NCI-H146 treated with DMSO at 0.1 percent for 48 hours (cell line): Measurements from ENCODE around the gene PCDHA8.
"Not testable (repeated sequence)": the region's sequence is repeated elsewhere in the genome, so short reads cannot be mapped to it uniquely, and the experiment has no call there.

Experiments used
- DNase-seq: peaks from one replicate; lab custom pipeline; 2025; ENCODE audit not compliant: unreplicated experiment; lab: John Stamatoyannopoulos, UW

The PCDHA8 gene

DNA sequence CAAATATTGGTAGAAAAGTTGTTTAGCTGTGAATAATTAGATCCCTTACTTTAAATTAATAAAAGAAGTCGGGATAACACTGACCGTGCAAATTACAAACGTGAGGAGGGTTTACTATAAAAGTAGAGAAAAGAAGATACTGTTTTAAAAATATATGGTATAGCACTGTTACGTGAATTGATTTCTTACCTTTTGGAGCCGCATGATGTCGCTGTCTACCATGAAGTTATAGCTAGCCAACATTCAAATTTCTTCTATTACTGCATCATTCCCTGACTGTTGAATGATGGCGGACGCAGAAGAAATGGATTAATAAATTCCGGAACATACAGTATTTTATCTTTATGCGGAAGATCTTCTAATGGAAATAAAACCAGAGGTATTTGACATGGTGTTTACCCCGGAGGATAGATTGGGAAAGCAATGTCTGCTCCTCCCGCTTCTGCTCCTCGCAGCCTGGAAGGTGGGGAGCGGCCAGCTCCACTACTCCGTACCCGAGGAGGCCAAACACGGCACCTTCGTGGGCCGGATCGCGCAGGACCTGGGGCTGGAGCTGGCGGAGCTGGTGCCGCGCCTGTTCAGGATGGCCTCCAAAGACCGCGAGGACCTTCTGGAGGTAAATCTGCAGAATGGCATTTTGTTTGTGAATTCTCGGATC, 13.2 kb upstream of the PCDHA8 start, which contains the start of gene PCDHA6:
TSS of gene PCDHA6 (plus strand) at position 257 of the 658 bp plus-strand sequence. CDS start at position 389, 132 bp downstream.
- DNase-seq, result no peak

DNA sequence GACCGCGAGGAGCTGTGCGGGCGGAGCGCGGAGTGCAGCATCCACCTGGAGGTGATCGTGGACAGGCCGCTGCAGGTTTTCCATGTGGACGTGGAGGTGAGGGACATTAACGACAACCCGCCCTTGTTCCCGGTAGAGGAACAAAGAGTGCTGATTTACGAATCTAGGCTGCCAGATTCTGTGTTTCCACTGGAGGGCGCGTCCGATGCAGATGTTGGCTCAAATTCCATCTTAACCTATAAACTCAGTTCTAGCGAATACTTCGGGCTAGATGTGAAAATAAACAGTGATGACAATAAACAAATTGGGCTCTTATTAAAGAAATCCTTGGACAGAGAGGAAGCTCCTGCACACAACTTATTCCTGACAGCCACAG, 12.6 kb upstream of the PCDHA8 start:
- DNase-seq, result no peak

DNA sequence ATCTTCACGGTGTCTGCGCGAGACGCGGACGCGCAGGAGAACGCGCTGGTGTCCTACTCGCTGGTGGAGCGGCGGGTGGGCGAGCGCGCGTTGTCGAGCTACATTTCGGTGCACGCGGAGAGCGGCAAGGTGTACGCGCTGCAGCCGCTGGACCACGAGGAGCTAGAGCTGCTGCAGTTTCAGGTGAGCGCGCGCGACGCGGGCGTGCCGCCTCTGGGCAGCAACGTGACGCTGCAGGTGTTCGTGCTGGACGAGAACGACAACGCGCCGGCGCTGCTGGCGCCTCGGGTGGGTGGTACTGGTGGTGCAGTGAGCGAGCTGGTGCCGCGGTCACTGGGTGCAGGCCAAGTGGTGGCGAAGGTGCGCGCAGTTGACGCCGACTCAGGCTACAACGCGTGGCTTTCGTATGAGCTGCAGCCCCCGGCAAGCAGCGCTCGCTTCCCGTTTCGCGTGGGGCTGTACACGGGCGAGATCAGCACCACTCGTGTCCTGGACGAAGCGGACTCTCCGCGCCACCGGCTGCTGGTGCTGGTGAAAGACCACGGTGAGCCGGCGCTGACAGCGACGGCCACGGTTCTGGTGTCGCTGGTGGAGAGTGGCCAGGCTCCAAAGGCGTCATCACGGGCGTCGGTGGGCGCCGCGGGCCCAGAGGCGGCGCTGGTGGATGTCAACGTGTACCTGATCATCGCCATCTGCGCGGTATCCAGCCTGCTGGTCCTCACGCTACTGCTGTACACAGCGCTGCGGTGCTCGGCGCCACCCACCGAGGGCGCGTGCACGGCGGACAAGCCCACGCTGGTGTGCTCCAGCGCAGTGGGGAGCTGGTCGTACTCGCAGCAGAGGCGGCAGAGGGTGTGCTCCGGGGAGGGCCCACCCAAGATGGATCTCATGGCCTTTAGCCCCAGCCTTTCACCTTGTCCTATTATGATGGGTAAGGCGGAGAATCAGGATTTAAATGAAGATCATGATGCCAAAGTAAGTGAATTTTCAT, 11.2 kb upstream of the PCDHA8 start:
- DNase-seq, result not testable (repeated sequence)

DNA sequence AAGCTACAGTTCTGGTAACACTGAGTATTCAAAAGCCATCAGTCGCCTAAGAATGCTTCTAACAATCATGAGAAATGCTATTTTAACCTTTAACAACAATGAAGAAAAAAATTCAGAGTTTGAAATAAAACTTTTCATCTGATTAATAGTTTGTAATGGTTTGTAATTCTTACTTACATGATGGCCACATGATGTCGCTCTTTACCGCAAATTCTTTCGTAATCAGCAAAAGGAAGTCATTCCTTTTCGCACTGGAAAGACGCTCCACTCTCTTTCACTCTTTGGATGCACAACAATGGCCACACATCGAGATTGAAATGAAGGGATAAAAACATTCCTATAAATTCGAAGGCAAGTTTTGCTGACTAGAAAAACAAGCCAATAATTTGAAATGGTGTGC, 7.0 kb upstream of the PCDHA8 start, which contains the start of gene PCDHA7:
TSS of gene PCDHA7 (plus strand) at position 277 of the 400 bp plus-strand sequence. CDS start at position 392, 115 bp downstream.
- no peak for DNase-seq

DNA sequence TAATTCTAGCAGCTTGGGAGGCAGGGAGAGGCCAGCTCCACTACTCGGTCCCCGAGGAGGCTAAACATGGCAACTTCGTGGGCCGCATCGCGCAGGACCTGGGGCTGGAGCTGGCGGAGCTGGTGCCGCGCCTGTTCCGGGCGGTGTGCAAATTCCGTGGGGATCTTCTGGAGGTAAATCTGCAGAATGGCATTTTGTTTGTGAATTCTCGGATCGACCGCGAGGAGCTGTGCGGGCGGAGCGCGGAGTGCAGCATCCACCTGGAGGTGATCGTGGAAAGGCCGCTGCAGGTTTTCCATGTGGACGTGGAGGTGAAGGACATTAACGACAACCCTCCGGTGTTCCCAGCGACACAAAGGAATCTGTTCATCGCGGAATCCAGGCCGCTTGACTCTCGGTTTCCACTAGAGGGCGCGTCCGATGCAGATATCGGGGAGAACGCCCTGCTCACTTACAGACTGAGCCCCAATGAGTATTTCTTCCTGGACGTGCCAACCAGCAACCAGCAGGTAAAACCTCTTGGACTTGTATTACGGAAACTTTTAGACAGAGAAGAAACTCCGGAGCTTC, 6.5 kb upstream of the PCDHA8 start:
- not testable (repeated sequence) for DNase-seq

DNA sequence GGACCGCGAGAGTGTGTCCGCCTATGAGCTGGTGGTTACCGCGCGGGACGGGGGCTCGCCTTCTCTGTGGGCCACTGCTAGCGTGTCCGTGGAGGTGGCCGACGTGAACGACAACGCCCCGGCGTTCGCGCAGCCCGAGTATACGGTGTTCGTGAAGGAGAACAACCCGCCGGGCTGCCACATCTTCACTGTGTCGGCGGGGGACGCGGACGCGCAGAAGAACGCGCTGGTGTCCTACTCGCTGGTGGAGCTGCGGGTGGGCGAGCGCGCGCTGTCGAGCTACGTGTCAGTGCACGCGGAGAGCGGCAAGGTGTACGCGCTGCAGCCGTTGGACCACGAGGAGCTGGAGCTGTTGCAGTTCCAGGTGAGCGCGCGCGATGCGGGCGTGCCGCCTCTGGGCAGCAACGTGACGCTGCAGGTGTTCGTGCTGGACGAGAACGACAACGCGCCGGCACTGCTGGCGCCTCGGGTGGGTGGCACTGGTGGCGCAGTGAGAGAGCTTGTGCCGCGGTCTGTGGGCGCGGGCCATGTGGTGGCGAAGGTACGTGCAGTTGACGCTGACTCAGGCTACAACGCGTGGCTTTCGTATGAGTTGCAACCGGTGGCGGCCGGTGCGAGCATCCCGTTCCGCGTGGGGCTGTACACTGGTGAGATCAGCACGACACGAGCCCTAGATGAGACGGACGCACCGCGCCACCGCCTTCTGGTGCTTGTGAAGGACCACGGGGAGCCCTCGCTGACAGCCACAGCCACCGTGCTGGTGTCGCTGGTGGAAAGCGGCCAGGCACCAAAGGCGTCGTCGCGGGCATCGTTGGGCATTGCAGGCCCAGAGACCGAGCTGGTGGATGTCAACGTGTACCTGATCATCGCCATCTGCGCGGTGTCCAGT, 5.1 kb upstream of the PCDHA8 start:
- DNase-seq, result no peak

DNA sequence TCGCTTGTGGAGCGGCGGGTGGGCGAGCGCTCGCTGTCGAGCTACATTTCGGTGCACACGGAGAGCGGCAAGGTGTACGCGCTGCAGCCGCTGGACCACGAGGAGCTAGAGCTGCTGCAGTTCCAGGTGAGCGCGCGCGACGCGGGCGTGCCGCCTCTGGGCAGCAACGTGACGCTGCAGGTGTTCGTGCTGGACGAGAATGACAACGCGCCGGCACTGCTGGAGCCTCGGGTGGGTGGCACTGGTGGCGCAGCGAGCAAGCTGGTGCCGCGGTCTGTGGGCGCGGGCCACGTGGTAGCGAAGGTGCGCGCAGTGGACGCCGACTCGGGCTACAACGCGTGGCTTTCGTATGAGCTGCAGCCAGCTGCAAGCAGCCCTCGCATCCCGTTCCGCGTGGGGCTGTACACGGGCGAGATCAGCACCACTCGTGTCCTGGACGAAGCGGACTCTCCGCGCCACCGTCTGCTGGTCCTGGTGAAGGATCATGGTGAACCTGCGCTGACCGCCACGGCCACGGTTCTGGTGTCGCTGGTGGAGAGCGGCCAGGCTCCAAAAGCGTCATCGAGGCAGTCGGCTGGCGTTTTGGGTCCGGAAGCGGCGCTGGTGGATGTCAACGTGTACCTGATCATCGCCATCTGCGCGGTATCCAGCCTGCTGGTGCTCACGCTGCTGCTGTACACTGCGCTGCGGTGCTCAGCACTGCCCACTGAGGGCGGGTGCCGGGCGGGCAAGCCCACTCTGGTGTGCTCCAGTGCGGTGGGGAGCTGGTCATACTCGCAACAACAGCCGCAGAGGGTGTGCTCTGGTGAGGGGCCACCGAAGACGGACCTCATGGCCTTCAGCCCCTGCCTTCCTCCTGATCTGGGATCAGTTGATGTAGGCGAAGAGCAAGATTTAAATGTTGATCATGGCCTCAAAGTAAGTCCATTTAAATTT, 2.1 kb downstream of the PCDHA8 start:
- DNase-seq, result no peak

DNA sequence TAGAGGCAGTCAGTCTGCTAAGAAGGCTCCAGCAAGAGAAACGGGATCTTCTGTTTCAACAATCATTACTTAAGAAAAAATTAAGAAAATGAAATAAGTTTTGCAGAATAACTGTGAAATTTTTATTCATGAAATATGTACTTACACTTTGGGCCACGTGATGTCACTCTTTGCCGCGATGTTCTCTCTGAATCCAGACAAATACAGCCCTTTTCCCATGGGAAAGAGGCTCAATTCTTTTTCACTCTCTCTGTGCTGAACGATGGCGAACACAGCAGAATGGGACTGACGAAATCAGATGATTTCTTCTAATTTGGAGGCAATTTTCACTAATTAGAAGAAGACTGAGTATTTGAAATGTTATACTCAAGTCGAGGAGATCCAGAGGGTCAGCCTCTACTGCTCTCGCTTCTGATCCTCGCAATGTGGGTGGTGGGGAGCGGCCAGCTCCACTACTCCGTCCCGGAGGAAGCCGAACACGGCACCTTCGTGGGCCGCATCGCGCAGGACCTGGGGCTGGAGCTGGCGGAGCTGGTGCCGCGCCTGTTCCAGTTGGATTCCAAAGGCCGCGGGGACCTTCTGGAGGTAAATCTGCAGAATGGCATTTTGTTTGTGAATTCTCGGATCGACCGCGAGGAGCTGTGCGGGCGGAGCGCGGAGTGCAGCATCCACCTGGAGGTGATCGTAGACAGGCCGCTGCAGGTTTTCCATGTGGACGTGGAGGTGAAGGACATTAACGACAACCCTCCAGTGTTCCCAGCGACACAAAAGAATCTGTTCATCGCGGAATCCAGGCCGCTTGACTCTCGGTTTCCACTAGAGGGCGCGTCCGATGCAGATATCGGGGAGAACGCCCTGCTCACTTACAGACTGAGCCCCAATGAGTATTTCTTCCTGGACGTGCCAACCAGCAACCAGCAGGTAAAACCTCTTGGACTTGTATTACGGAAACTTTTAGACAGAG, 7.4 kb downstream of the PCDHA8 start, which contains the start of gene PCDHA9:
TSS of gene PCDHA9 (plus strand) at position 244 of the 964 bp plus-strand sequence. CDS start at position 358, 114 bp downstream.
- not testable (repeated sequence) for DNase-seq

DNA sequence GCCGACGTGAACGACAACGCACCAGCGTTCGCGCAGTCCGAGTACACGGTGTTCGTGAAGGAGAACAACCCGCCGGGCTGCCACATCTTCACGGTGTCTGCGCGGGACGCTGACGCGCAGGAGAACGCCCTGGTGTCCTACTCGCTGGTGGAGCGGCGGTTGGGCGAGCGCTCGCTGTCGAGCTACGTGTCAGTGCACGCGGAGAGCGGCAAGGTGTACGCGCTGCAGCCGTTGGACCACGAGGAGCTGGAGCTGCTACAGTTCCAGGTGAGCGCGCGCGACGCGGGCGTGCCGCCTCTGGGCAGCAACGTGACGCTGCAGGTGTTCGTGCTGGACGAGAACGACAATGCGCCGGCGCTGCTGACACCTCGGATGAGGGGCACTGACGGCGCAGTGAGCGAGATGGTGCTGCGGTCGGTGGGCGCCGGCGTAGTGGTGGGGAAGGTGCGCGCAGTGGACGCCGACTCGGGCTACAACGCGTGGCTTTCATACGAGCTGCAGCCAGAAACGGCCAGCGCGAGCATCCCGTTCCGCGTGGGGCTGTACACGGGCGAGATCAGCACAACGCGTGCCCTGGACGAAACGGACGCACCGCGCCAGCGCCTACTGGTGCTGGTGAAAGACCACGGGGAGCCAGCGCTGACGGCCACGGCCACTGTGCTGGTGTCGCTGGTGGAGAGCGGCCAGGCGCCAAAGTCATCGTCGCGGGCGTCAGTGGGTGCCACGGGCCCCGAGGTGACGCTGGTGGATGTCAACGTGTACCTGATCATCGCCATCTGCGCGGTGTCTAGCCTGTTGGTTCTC, 9.0 kb downstream of the PCDHA8 start:
- not testable (repeated sequence) for DNase-seq

DNA sequence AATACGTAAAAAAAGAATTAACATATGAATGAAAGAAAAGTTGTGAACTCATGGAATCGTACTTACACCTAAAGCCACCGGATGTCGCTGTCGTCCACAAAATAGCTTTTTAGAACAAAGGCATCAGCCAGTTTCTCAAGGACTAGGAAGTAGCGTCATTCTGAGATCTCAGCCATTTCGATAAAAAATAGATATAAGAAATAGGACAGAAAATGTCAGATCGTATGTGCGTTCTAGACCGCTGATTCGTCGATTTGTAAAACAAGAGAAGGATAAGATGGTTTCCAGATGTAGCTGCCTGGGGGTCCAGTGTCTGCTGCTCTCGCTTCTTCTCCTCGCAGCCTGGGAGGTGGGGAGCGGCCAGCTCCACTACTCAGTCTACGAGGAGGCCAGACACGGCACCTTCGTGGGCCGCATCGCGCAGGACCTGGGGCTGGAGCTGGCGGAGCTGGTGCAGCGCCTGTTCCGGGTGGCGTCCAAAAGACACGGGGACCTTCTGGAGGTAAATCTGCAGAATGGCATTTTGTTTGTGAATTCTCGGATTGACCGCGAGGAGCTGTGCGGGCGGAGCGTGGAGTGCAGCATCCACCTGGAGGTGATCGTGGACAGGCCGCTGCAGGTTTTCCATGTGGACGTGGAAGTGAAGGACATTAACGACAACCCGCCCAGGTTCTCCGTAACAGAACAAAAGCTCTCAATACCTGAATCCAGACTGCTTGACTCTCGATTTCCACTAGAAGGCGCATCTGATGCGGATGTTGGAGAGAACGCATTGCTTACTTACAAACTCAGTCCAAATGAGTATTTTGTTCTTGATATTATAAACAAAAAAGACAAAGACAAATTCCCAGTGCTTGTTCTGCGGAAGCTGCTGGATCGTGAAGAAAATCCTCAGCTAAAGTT, 15.0 kb downstream of the PCDHA8 start, which contains the start of gene PCDHA10:
TSS of gene PCDHA10 (plus strand) at position 126 of the 903 bp plus-strand sequence. CDS start at position 278, 152 bp downstream.
- no peak for DNase-seq

DNA sequence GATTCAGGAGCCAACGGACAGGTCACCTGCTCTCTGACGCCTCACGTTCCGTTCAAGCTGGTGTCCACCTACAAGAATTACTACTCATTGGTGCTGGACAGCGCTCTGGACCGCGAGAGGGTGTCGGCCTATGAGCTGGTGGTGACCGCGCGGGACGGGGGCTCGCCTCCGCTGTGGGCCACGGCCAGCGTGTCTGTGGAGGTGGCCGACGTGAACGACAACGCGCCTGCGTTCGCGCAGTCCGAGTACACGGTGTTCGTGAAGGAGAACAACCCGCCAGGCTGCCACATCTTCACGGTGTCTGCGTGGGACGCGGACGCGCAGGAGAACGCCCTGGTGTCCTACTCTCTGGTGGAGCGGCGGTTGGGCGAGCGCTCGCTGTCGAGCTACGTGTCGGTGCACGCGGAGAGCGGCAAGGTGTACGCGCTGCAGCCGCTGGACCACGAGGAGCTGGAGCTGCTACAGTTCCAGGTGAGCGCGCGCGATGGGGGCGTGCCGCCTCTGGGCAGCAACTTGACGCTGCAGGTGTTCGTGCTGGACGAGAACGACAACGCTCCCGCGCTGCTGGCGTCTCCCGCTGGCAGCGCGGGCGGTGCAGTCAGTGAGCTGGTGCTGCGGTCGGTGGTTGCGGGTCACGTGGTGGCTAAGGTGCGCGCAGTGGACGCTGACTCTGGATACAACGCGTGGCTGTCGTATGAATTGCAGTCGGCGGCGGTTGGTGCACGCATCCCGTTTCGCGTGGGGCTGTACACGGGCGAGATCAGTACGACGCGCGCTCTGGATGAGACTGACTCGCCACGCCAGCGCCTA, 16.4 kb downstream of the PCDHA8 start:
- DNase-seq, result no peak

DNA sequence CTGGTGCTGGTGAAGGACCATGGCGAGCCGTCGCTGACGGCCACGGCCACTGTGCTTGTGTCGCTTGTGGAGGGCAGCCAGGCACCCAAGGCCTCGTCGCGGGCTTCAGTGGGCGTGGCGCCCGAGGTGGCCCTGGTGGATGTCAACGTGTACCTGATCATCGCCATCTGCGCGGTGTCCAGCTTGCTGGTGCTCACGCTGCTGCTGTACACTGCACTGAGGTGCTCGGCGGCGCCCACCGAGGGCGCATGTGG, 16.9 kb downstream of the PCDHA8 start:
- DNase-seq, result no peak

DNA sequence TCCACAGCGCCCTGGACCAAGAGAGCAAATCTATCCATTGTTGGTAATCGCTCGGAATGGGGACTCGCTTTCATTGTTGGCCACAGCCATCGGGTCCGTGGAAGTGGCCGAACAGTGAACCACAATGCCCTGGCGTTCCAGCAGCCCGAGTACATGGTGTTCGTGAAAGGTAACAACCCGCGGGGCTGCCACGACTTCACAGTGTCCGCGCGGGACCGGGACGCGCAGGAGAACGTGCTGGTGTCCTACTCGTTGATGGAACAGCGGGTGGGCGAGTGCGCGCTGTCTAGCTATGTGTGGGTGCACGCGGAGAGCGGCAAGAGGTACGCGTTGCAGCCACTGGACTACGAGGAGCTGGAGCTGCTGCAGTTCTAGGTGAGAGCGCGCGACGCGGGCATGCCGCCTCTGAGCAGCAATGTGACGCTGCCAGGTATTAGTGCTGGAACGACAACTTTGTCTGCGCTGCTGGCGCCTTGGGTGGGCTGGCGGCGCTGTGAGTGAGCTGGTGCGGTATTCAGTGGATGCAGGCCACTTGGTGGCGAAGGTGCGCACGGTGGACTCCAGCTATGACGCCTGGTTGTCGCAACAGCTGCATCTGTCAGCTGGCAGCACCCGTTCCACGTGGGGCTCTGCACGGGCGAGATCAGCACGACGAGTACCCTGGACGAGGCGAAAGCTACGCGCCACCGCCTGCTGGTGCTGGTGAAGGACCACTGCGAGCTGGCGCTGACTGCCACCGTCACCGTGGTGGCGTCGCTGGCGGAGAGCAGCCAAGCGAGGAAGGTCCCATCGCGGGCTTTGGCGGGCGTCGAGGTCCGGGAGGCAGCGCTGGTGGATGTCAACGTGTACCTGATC, 21.7 kb downstream of the PCDHA8 start:
- no peak for DNase-seq

DNA sequence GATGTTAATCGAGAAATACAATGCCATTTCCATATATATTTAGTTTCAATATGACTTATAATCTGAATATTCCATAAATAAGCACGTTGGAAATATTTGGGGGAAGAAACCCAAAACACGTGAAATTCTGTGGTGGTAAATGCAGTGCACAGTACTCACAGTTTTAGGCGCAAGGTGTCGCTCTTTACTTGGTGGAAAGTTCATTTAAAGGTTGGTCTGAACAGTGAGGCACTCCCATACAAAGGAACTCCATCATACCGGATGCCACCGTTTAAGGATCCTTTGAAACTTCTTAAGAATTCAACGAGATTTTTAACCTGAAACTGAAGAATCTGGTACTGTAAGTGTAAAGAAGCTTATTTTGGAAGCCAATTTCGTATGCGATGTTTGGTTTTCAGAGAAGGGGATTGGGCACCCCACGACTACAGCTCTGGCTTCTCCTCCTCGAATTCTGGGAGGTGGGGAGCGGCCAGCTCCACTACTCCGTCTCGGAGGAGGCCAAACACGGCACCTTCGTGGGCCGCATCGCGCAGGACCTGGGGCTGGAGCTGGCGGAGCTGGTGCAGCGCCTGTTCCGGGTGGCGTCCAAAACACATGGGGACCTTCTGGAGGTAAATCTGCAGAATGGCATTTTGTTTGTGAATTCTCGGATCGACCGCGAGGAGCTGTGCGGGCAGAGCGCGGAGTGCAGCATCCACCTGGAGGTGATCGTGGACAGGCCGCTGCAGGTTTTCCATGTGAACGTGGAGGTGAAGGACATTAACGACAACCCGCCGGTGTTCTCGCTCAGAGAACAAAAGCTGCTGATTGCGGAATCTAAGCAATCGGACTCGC, 28.0 kb downstream of the PCDHA8 start, which contains the start of gene PCDHA11:
TSS of gene PCDHA11 (plus strand) at position 237 of the 834 bp plus-strand sequence. CDS start at position 384, 147 bp downstream.
- DNase-seq, result no peak
